Psoas muscle (tissue), 8 donors: ENCODE data around the gene SPATA3. TPM values are rescaled to one million over a fixed set of nuclear protein-coding genes. Genes with fewer than 3 reads are reported as not detected.

Experiments used
- ATAC-seq, 4 donors: fragments of 200-7000 bp; cut with Tn5 transposase; one replicate each; pipeline ENCODE4 v1.9.1; 2020; ENCODE audit warnings: moderate library complexity in 3 of 4, mild to moderate bottlenecking in 2 of 4
- DNase-seq, 2 donors: peaks; one replicate each; pipeline ENCODE4 v3.0.0-alpha.2; 2020
- H3K27ac ChIP-seq: fragments of 200-600 bp; one replicate; pipeline ENCODE4 v1.8.0; 2022
- H3K27me3 ChIP-seq, 3 donors: fragments of 200-600 bp in 1 of 3; one replicate each; pipeline versions ENCODE4 v1.6.1 to v1.8.0; 2013 to 2022; ENCODE audit warnings: low read length in 2 of 3, mild to moderate bottlenecking in 2 of 3, moderate library complexity in 1 of 3; ENCODE audit not compliant: insufficient read depth in 3 of 3
- H3K36me3 ChIP-seq, 2 donors: fragments of 200-600 bp in 1 of 2; one replicate each; pipeline versions ENCODE4 v1.6.1 to v1.8.0; 2013 to 2022; ENCODE audit warnings: low read depth in 1 of 2, mild to moderate bottlenecking in 1 of 2, moderate library complexity in 1 of 2; ENCODE audit not compliant: insufficient read depth in 1 of 2
- H3K4me1 ChIP-seq: fragments of 200-600 bp; one replicate; pipeline ENCODE4 v1.8.0; 2022
- H3K4me3 ChIP-seq: fragments of 200-600 bp; one replicate; pipeline ENCODE4 v1.8.0; 2022; ENCODE audit warnings: mild to moderate bottlenecking
- H3K9me3 ChIP-seq: fragments of 200-600 bp; one replicate; pipeline ENCODE4 v1.8.0; 2022
- WGBS, 3 donors: extraction: QIAGEN DNeasy Blood & Tissue Kit; methylation state at CpG; one replicate each; pipeline versions ENCODE4 v1.1.6 to v1.1.7; 2013; 5-methylcytosine and 5-hydroxymethylcytosine counted together
- intact Hi-C, 2 donors: fragments of 100-400 bp; cut with DNase I; formaldehyde crosslinking; loops; one replicate each; pipeline versions ENCODE4 v1.11.0 to v1.14.2; 2022
- polyA plus RNA-seq, 3 donors: library from polyadenylated mRNA; stranded (reverse); fragments of 200-250 nt; gene quantifications; one replicate each; pipeline ENCODE4 v1.2.3, GENCODE V29; 2013
- total RNA-seq, 4 donors: library from RNA; stranded (reverse); fragmentation: NEBNext Ultra II Directional in 2 of 4; extraction: Animal tissue kit (Norgen Biotek cat#: 25700) in 2 of 4; gene quantifications; one replicate each; pipeline versions ENCODE4 v1.2.1 to v1.2.4, GENCODE V29; 2021 to 2023
- TF ChIP-seq, protein P1 (sequence below): fragments of 200-600 bp; IDR thresholded peaks from one replicate; pipeline ENCODE4 v1.8.0; 2022; ENCODE audit warnings: antibody characterized with exemption
- donor health status: healthy with polysubstance abuse.
- donor health status: DM: no; HTN: no; CAD: no; lungs with moderate emphysema.
- donor health status: Bipolar disorder and iron deficiency.
- donor health status: healthy.
- donor health status: DM: yes; HTN: yes; CAD: no.
- donor health status: DM: no; HTN: no; CAD: no.
- donor health status: DM: no; HTN: no; CAD: no.
- donor health status: DM: yes; HTN: yes; CAD: no.

Gene SPATA3
- total and polyA plus RNA-seq, 7 donors = not detected

DNA sequence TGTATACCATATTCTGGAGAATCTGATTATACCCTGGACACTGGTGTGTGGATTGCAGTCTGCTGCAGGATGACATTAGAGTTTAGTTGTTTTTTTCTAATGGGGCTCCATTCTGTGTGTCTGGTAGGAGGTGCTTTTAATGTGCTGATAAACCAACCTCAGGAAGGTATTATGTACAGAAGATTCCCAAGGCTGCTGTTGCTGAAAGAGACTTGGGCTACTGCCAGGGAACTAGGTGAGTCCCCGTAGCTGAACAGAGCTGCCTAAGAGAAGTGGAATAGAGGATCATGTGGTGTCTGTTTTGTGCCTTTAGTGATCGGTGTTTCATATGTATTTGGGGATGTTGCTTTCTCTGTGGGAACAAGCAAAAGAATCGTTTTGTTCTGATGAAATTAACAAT is 16.5 kb downstream of the SPATA3 start:
- Histone ChIP-seq H3K4me1 (no peaks in the 10 kb centered on the region), H3K36me3 (no peaks in the 10 kb centered on the region), H3K4me3 (no peak overlapping the region), H3K27ac (no peak overlapping the region), H3K27me3 (peaks cover 0 to 19% (median 5%) of the 10 kb centered on the region in 3 donors), H3K9me3 (no peaks in the 10 kb centered on the region)
- WGBS, 3 donors = 68 to 69% (median 69%) methylated on average over 3 of the region's 3 CpGs
- intact Hi-C loops = no loop called here
- ATAC-seq (no peak), DNase-seq (no peak)
- TF ChIP-seq, protein P1, sequence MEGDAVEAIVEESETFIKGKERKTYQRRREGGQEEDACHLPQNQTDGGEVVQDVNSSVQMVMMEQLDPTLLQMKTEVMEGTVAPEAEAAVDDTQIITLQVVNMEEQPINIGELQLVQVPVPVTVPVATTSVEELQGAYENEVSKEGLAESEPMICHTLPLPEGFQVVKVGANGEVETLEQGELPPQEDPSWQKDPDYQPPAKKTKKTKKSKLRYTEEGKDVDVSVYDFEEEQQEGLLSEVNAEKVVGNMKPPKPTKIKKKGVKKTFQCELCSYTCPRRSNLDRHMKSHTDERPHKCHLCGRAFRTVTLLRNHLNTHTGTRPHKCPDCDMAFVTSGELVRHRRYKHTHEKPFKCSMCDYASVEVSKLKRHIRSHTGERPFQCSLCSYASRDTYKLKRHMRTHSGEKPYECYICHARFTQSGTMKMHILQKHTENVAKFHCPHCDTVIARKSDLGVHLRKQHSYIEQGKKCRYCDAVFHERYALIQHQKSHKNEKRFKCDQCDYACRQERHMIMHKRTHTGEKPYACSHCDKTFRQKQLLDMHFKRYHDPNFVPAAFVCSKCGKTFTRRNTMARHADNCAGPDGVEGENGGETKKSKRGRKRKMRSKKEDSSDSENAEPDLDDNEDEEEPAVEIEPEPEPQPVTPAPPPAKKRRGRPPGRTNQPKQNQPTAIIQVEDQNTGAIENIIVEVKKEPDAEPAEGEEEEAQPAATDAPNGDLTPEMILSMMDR = no peak

DNA sequence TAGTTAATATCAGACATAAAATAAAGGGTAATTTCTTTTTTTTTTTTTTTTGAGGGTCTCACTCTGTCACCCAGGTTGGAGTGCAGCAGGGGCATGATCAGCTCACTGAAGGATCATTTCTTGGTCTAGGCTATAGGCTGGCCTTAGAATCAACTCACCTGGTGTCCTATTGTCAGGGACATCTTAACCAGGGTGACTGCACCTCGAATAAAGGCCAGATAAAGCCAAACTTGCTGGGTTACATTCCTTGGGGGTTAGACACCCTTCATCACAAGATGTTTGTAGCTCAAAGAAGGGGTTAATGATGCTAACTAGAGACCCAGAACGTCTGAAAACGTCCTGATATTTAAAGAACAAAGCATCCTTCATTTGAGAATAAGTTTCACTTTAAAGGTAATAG is 17.9 kb downstream of the SPATA3 start:
- no peak for ATAC-seq
- Histone ChIP-seq H3K9me3 (no peaks in the 10 kb centered on the region), H3K36me3 (no peaks in the 10 kb centered on the region), H3K27me3 (peaks cover 0 to 14% (median 5%) of the 10 kb centered on the region in 3 donors), H3K4me1 (no peaks in the 10 kb centered on the region), H3K27ac (no peak overlapping the region), H3K4me3 (no peak overlapping the region)
- WGBS, 3 donors = 9 to 28% (median 15%) methylated on average over 3 of the region's 3 CpGs
- TF ChIP-seq, protein P1 = no peak
- intact Hi-C loops = no loop called here
- DNase-seq = no peak

DNA sequence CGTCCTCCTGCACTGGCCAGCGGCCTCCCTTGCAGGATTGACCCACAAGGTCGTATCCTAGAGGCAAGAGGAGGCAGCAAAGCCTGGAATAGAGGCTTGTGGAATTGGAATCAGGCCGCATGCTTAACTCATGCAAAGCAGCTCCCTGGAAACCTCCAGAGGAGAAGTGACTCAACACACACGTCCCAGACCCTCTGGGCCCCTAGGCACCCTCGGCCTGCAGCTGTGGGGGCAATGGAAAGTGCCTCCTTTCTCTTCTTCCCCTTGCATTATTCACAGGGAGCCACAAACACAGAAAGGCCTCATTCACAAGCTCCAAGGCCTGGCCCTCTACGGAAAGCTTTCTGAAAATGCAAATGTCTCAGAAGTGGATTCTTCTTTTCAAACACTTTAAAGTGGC is 19.6 kb downstream of the SPATA3 start:
- intact Hi-C loops = no loop called here
- Histone ChIP-seq H3K27ac (no peak overlapping the region), H3K36me3 (no peaks in the 10 kb centered on the region), H3K27me3 (peaks cover 0 to 7% (median 5%) of the 10 kb centered on the region in 3 donors), H3K9me3 (no peaks in the 10 kb centered on the region), H3K4me3 (no peak overlapping the region), H3K4me1 (no peaks in the 10 kb centered on the region)
- WGBS, 3 donors = 61 to 72% (median 62%) methylated on average over 7 of the region's 7 CpGs
- no peak for DNase-seq
- ATAC-seq = no peak
- TF ChIP-seq, protein P1 = no peak

DNA sequence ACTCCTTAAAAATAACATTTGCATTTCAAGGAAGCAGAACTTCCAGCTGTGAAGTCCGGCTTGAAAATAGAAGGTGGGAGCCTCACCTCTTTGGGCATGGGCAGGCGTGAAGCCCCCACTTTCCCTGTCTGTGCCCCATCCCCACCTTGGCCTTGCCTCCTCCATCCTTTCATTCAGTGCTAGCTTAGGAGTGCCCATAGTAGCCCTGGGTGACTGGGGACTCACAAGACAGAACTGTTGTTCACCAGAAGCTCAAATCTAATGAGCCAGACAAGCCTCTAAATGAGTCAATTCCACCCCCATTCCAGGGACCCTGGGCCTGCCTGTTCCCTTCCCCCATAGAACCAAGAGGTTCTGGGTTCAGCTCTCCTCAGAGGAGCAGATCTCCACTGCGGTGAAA is 20.0 kb downstream of the SPATA3 start:
- intact Hi-C loops = no loop called here
- WGBS, 3 donors = 78 to 89% (median 79%) methylated on average over 3 of the region's 3 CpGs

More for the DNA sequence above, 20.0 kb downstream of the SPATA3 start:
- Histone ChIP-seq H3K9me3 (no peaks in the 10 kb centered on the region), H3K4me3 (no peak overlapping the region), H3K27me3 (peaks cover 3 to 5% (median 4%) of the 10 kb centered on the region in 3 donors), H3K36me3 (no peaks in the 10 kb centered on the region), H3K27ac (no peak overlapping the region), H3K4me1 (no peaks in the 10 kb centered on the region)
- TF ChIP-seq, protein P1 = no peak
- ATAC-seq (no peak), DNase-seq (no peak)
